ENCODE data around the gene HTR1E. TPM values are rescaled to one million over a fixed set of nuclear protein-coding genes. Genes with fewer than 3 reads are reported as not detected.

Gene HTR1E
- total RNA-seq, 2 experiments from 2014 or later, result not detected

GRCh38 chr6:87012035-87012434 lies 74.7 kb downstream of the HTR1E start:
- H3K4me3 Mint-ChIP-seq, result no peak overlapping the region
- TF ChIP-seq, protein P1, sequence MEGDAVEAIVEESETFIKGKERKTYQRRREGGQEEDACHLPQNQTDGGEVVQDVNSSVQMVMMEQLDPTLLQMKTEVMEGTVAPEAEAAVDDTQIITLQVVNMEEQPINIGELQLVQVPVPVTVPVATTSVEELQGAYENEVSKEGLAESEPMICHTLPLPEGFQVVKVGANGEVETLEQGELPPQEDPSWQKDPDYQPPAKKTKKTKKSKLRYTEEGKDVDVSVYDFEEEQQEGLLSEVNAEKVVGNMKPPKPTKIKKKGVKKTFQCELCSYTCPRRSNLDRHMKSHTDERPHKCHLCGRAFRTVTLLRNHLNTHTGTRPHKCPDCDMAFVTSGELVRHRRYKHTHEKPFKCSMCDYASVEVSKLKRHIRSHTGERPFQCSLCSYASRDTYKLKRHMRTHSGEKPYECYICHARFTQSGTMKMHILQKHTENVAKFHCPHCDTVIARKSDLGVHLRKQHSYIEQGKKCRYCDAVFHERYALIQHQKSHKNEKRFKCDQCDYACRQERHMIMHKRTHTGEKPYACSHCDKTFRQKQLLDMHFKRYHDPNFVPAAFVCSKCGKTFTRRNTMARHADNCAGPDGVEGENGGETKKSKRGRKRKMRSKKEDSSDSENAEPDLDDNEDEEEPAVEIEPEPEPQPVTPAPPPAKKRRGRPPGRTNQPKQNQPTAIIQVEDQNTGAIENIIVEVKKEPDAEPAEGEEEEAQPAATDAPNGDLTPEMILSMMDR (IDR thresholded peaks at IDR 0.05), result no peak
- POLR2A ChIA-PET, result no interaction called here
- no peaks in the 10 kb centered on the region for H3K36me3 Mint-ChIP-seq (ENCODE audit: low read depth)
- ATAC-seq (ENCODE audit: poor library complexity) (no peak), DNase-seq (no peak)
- no peak overlapping the region for H3K27ac Mint-ChIP-seq
- intact Hi-C loops (cut with DNase I, micrococcal nuclease), result no loop called here
- peaks cover 2% of the 10 kb centered on the region for H3K9me3 Mint-ChIP-seq
- H3K27me3 Mint-ChIP-seq, result no peaks in the 10 kb centered on the region
- no peaks in the 10 kb centered on the region for H3K27me3 ChIP-seq (ENCODE audit: control insufficient read depth in 1 of 2, insufficient read depth in 2 of 2, low read length in 2 of 2)
- no peaks in the 10 kb centered on the region for H3K4me1 Mint-ChIP-seq (ENCODE audit: low read depth)
- peaks cover 0 to 9% of the 10 kb centered on the region in 2 experiments for H3K9me3 ChIP-seq (ENCODE audit: control insufficient read depth in 1 of 2, insufficient read depth in 1 of 2, low read length in 2 of 2)
- no peaks in the 10 kb centered on the region for H3K36me3 ChIP-seq (ENCODE audit: insufficient read depth, low read length)
- no peaks in the 10 kb centered on the region for H3K4me1 ChIP-seq (ENCODE audit: insufficient read depth, low read length)
- H3K27ac ChIP-seq (ENCODE audit: low read depth in 1 of 2, low read length in 2 of 2), result no peak overlapping the region
- CTCF ChIA-PET, result no interaction called here
- no peak overlapping the region for H3K4me3 ChIP-seq (ENCODE audit: low read length)

- Mint-ChIP-seq H3K36me3 (ENCODE audit: low read depth) (no peaks in the 10 kb centered on the region), H3K27me3 (no peaks in the 10 kb centered on the region), H3K4me1 (ENCODE audit: low read depth) (no peaks in the 10 kb centered on the region), H3K4me3 (no peak overlapping the region), H3K27ac (no peak overlapping the region), H3K9me3 (peaks cover 2% of the 10 kb centered on the region)
- Histone ChIP-seq H3K27ac (ENCODE audit: low read depth in 1 of 2, low read length in 2 of 2) (no peak overlapping the region), H3K9me3 (ENCODE audit: control insufficient read depth in 1 of 2, insufficient read depth in 1 of 2, low read length in 2 of 2) (peaks cover 0 to 9% of the 10 kb centered on the region in 2 experiments), H3K36me3 (ENCODE audit: insufficient read depth, low read length) (no peaks in the 10 kb centered on the region), H3K4me1 (ENCODE audit: insufficient read depth, low read length) (no peaks in the 10 kb centered on the region), H3K27me3 (ENCODE audit: control insufficient read depth in 1 of 2, insufficient read depth in 2 of 2, low read length in 2 of 2) (peaks cover 0 to 3% of the 10 kb centered on the region in 2 experiments), H3K4me3 (ENCODE audit: low read length) (no peak overlapping the region)
- TF ChIP-seq, protein P1 (IDR thresholded peaks at IDR 0.05), result no peak
- intact Hi-C loops (cut with DNase I, micrococcal nuclease), result no loop called here
- ChIA-PET CTCF (no interaction called here), POLR2A (no interaction called here)
- ATAC-seq (ENCODE audit: poor library complexity) (no peak), DNase-seq (no peak)
Measured at GRCh38 chr6:87012743-87013142, 75.4 kb downstream of the HTR1E start.

GRCh38 chr6:87016772-87017171 lies 79.4 kb downstream of the HTR1E start:
- Mint-ChIP-seq H3K36me3 (ENCODE audit: low read depth) (no peaks in the 10 kb centered on the region), H3K27me3 (peaks cover 12% of the 10 kb centered on the region), H3K4me3 (no peak overlapping the region), H3K9me3 (no peaks in the 10 kb centered on the region), H3K27ac (no peak overlapping the region), H3K4me1 (ENCODE audit: low read depth) (no peaks in the 10 kb centered on the region)
- intact Hi-C loops (cut with DNase I, micrococcal nuclease), result no loop called here
- TF ChIP-seq, protein P1 (IDR thresholded peaks at IDR 0.05), result no peak
- POLR2A ChIA-PET, result no interaction called here
- peaks cover 0 to 9% of the 10 kb centered on the region in 2 experiments for H3K9me3 ChIP-seq (ENCODE audit: control insufficient read depth in 1 of 2, insufficient read depth in 1 of 2, low read length in 2 of 2)
- no peaks in the 10 kb centered on the region for H3K4me1 ChIP-seq (ENCODE audit: insufficient read depth, low read length)
- DNase-seq (no peak), ATAC-seq (ENCODE audit: poor library complexity) (no peak)
- peaks cover 0 to 4% of the 10 kb centered on the region in 2 experiments for H3K27me3 ChIP-seq (ENCODE audit: control insufficient read depth in 1 of 2, insufficient read depth in 2 of 2, low read length in 2 of 2)
- CTCF ChIA-PET, result no interaction called here
- no peaks in the 10 kb centered on the region for H3K36me3 ChIP-seq (ENCODE audit: insufficient read depth, low read length)
- no peak overlapping the region for H3K27ac ChIP-seq (ENCODE audit: low read depth in 1 of 2, low read length in 2 of 2)
- H3K4me3 ChIP-seq (ENCODE audit: low read length), result no peak overlapping the region

Measured in CD4-positive, alpha-beta T cell (primary cell).